GM18870 (cell line): ENCODE data around the gene HIVEP3.

Experiments used
- ATAC-seq: cut with Tn5 transposase; IDR thresholded peaks from one replicate; pipeline ENCODE4 v1.9.1; 2021; ENCODE audit warnings: moderate library complexity; ENCODE audit not compliant: unreplicated experiment

HIVEP3 gene

GRCh38 chr1:41540886-41541591 is 377.7 kb downstream of the HIVEP3 start:
- no peak for ATAC-seq

DNA sequence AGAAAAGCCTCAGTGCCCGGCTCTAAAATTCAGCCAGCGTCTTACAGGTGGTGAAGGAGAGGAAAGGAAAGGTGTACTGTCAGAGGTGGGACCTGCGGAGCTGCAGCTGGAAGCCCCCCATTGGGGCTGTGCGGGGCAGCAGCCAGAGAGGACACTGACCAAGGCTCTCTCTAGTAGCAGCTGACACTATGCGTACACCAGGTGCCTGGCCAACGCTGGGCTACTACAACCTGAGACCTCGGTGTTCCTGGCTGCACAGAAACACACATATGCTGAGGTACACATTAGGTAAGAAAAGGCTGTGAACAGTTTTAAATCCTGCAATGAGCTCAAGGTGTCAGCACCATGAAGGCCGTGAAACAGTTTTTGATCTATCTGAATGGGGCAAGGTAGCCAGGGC is 378.7 kb downstream of the HIVEP3 start:
- ATAC-seq = no peak

DNA sequence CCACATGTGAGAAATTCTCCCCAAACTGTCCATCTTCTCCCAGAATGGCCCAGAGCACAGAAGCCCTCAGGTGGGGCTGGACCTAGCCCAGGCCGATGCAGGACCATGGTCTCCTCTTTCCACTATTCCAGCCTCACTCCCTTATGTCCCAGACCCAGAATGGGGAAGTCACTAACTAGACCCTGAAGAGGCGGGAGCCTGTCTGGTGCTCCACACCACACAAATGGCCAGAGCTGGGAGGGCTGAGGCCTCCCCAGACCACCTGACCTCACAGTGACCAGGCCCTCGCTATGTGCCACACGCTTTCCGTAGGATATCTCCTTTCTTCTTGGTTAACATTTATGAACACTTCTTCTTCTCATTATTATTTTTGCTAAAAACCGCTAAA is 379.3 kb downstream of the HIVEP3 start:
- no peak for ATAC-seq

GRCh38 chr1:41538741-41539417 is 379.8 kb downstream of the HIVEP3 start:
- no peak for ATAC-seq

- no peak for ATAC-seq
Observed at GRCh38 chr1:41537788-41538351, 380.9 kb downstream of the HIVEP3 start.

GRCh38 chr1:41537251-41537650 is 381.5 kb downstream of the HIVEP3 start:
- ATAC-seq = no peak

DNA sequence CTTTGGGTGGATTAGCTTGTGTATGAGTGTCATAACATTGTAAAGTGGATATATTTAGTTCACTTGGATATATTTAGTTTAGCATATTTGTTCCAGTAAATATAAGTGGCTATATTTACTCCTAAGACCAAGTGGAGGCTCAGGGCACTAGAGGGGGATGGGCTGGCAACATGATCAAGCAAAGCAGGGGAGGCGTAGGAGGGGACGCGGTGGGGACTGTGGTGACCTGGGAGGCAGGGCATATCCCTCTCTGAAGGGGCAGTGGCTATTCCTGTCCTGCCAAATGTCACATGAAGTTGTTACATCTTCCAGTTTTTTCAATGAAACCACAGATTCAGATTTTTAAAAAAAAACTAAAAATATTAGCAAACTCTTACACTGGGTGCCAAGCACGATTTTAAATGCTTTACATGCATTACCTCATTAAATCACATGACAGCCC is 382.3 kb downstream of the HIVEP3 start:
- no peak for ATAC-seq

DNA sequence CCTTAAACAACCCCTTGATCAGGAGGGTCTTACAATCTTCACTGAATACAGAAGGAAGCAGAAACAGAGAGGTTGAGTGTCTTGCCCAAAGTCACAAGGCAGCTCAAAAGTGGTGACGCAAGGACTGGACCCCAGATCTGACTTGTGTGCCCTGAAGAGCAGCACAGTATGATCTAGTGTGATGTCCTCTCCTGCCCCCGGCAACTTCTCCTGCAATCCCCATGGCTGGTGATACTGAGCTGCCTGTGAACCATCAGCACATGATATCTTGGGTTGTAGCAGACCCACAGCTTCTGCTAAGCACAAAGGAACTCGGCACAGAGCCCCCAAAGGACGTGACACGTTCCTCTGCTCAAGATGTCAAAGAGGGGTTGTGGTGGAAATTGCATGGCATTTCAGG is 383.0 kb downstream of the HIVEP3 start:
- no peak for ATAC-seq

DNA sequence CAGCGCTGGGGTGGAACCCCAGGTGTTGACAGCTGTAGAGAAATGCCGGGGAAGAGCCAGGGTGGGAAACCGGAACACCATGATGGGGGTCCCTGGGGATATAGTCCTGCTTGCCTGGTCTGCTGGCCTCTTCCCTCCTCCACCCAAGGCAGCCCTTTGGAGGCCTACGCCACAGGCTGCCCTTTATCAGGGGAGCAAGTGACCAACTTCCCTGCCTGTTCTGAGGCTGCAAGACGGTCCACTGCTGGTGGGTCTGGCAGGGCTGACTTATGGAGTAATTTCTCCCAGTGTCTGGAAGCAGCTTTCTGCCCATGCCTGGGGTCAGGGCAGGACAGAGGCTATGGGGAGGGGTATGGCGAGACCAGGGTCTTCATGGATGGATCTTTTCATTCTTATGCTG is 383.4 kb downstream of the HIVEP3 start:
- no peak for ATAC-seq

DNA sequence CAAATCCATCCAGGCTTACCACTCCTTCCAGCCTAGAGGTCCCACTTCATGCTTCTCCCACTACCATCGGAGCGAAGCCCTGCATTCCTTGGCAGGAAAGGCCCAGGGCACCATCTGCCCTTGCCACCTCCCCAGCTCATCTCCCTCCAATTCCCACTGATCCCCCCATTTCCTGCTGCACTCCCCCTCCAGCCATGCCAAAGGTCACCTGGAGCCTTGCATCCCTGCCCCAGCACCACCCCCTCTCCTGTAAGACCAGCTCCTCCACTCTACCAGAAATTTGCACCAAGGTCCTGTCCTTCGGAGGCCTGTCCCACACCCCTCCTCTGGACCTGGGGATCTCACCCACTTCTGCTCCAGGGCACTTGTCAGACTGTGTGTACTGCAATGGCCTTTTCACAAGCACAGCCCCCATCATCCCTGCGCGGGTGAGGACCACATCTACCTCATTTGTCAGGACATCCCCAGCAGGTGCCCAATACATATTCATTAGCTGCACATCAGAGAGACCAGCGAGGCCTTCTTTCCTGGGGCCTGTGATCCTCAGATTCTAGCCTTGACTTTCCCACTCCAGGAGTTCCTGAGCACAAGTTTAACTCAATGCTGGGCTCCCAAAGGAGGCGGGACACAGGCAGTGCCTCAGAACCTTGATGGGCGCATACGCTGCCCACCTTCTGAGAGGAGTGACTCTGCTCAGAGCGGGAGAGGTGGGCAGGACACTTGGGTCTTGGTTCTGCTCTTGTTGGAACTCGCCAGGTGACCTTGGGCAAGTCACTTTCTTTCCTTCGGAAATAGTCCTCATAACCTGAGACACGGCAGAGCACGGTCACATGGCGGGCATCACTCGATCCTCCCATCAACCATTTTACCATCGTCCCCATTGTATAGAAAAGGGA is 384.3 kb downstream of the HIVEP3 start:
- no peak for ATAC-seq

DNA sequence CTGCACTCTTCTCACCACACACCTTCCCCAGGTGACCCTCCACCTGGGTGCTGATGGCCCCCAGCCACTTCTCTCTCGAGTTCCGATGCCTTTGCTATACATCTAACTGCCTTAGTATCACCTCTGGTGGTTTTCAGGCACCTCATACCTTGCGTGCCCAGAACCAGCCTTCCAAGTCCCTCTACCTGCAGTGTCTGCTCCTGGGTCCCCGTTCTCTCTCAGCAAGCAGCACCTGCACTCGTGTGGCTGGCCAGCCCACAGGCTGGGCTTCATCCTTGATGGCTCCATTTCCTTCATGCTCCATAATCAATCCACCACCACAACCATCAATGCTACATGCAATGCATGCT is 385.0 kb downstream of the HIVEP3 start:
- no peak for ATAC-seq

DNA sequence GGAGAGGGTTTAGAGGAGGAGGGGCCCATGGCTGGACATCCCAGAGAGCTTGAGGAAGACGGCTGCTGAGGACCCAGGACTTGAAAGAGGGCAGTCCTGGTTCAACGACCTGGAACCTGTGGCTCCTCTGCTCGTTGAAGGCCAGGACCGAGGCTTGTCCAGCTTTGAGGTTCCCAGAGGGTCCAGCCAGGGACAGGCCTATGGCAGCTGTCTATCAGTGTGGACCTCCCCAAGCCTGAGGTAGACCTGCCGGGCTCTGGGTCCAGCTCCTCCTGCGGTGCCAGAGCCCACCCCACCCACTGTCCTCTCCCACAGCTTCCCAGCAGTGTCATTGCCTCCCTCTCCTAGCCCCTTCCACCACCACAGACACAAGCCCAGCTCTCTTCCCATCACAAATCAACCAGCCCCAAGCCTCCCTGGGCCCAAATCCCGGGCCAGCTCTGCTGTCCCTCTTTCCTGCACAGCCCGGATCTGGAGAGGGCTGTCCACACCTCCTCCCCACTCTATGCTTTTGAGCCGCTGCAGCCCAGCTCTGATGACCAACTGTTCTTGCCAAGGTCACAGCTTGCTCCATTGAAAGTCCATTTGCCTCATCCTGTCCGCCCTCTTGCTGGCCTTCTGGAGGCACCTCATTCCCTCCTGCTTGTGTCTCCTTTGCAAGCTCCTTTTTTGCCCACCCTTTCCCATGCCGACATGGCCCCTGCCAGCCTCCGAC is 385.5 kb downstream of the HIVEP3 start:
- ATAC-seq = no peak

GRCh38 chr1:41532206-41532975 is 386.3 kb downstream of the HIVEP3 start:
- no peak for ATAC-seq

GRCh38 chr1:41530411-41530810 is 388.3 kb downstream of the HIVEP3 start:
- no peak for ATAC-seq

- no peak for ATAC-seq
Observed at GRCh38 chr1:41529621-41530395, 388.9 kb downstream of the HIVEP3 start.

DNA sequence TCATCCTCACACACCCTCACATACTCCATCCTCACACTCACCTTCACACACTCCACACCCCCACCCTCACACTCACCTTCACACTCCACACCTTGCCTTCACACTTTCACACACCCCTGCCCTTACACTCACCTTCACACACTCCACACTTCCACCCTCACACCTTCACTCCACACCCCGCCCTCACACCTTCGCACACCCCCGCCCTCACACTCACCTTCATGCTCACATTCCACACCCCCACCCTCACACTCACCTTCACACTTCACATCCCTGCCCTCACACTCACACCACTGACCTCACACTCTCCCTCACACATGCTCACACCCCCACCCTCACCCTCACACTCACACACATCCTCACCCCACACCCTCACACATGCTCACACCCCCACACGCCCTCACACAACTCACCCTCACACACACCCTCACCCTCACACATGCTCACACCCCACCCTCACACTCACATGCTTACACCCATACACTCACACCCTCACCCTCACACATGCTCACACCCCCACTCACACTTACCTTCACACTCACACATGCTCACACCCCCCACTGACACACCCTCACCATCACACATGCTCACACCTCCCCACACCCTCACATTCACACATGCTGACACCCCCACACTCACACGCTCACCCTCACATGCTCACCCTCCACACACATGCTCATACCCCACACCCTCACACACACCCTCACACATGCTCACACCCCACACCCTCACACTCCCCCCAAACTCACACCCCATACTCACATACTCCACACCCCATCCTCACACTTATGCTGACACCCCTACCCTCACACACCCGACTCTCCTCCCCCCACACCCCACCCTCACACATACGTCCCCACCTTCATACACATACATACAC is 389.8 kb downstream of the HIVEP3 start:
- ATAC-seq = no peak

GRCh38 chr1:41528106-41528505 is 390.6 kb downstream of the HIVEP3 start:
- no peak for ATAC-seq

DNA sequence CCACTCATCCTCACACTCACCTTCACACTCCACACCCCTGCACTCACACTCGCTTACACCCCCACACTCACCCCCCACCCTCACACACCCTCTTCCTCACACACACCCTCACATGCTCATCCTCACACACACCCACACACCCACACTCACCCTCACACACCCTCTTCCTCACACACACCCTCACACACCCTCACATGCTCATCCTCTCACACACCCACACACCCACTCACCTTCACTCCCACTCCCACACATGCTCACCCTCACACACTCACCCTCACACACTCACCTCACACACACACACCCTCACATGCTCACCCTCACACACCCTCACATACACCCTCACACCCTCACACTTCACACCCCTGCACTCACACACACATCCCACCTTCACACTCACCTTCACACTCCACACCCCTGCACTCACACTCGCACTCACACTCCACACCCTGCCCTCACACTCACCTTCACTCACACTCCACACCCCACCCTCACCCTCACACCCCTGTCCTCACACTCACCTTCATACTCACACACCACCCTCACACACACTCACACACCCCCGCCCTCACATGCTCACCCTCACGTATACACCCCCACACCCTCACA is 391.7 kb downstream of the HIVEP3 start:
- no peak for ATAC-seq
